ENCODE data around the gene TTC33. TPM values are rescaled to one million over a fixed set of nuclear protein-coding genes. Genes with fewer than 3 reads are reported as not detected.
A peak's percentile ranks its signal among the peaks of the same experiment; 100 is the strongest.

The TTC33 gene
- polyA plus RNA-seq, 5 donors, result 20.1 to 44.6 (median 36.1) TPM

GRCh38 chr5:40486437-40487275 is 269.1 kb downstream of the TTC33 start:
- no peak for DNase-seq

- DNase-seq, result no peak
Measured at GRCh38 chr5:40485021-40485998, 270.5 kb downstream of the TTC33 start.

GRCh38 chr5:40484495-40484894 is 271.3 kb downstream of the TTC33 start:
- no peak for DNase-seq

- DNase-seq, result no peak
Measured at GRCh38 chr5:40483316-40483715, 272.4 kb downstream of the TTC33 start.

GRCh38 chr5:40481241-40481640 is 274.5 kb downstream of the TTC33 start:
- DNase-seq, result no peak

- DNase-seq, result no peak
Measured at GRCh38 chr5:40480392-40480791, 275.4 kb downstream of the TTC33 start.

GRCh38 chr5:40479939-40480338 is 275.8 kb downstream of the TTC33 start:
- no peak for DNase-seq

GRCh38 chr5:40478766-40479165 is 277.0 kb downstream of the TTC33 start:
- no peak for DNase-seq

GRCh38 chr5:40477856-40478546 is 277.8 kb downstream of the TTC33 start:
- DNase-seq, result no peak

- DNase-seq, result peak; percentile 10 to 31
Measured at GRCh38 chr5:40475561-40475960, 280.2 kb downstream of the TTC33 start.

GRCh38 chr5:40474250-40474649 is 281.5 kb downstream of the TTC33 start:
- no peak for DNase-seq

GRCh38 chr5:40465416-40465815 is 290.3 kb downstream of the TTC33 start:
- no peak for DNase-seq

GRCh38 chr5:40464511-40464910 is 291.2 kb downstream of the TTC33 start:
- DNase-seq, result no peak

Other genes with a start within 250 kb of the TTC33 start
- gene PTGER4, start 76.0 kb downstream of the TTC33 start, polyA plus RNA-seq (ENCODE audit: insufficient read depth in 1 of 5, insufficient read length in 5 of 5, low replicate concordance in 1 of 5), result 1 to 10 TPM; 2.2 to 4.7 (median 3.4) TPM
- gene PRKAA1, start 42.4 kb upstream of the TTC33 start, polyA plus RNA-seq (ENCODE audit: insufficient read depth in 1 of 5, insufficient read length in 5 of 5, low replicate concordance in 1 of 5), result 10 to 100 TPM; 43.9 to 90.2 (median 78.8) TPM
- 1,000 to 10,000 TPM; 2,210 to 2,870 (median 2,405) TPM for gene RPL37, start 79.3 kb upstream of the TTC33 start, polyA plus RNA-seq (ENCODE audit: insufficient read depth in 1 of 5, insufficient read length in 5 of 5, low replicate concordance in 1 of 5)
- gene CARD6, start 85.4 kb upstream of the TTC33 start, polyA plus RNA-seq (ENCODE audit: insufficient read depth in 1 of 5, insufficient read length in 5 of 5, low replicate concordance in 1 of 5), result 1 to 10 TPM; 4.3 to 7.4 (median 6.7) TPM
- 100 to 1,000 TPM; 406 to 534 (median 507) TPM for gene C7, start 153.5 kb upstream of the TTC33 start, polyA plus RNA-seq (ENCODE audit: insufficient read depth in 1 of 5, insufficient read length in 5 of 5, low replicate concordance in 1 of 5)

All from right lung (tissue), 5 donors.